Glomerular endothelial cell (primary cell): ENCODE data around the gene SNED1. TPM values are rescaled to one million over a fixed set of nuclear protein-coding genes. Genes with fewer than 3 reads are reported as not detected.

Experiments used
- DNase-seq: peaks from one replicate; pipeline ENCODE4 v3.0.0-alpha.2; 2011; ENCODE audit warnings: low read depth, low spot score; ENCODE audit errors: extremely low read depth
- total RNA-seq: library from RNA; depleted of rRNA; stranded (reverse); fragments of >200 nt; gene quantifications from 2 replicates; pipeline ENCODE4 v1.2.3, GENCODE V29; 2015

The SNED1 gene
- total RNA-seq, 1 donor from 2014 or later: 41.3 TPM

DNA sequence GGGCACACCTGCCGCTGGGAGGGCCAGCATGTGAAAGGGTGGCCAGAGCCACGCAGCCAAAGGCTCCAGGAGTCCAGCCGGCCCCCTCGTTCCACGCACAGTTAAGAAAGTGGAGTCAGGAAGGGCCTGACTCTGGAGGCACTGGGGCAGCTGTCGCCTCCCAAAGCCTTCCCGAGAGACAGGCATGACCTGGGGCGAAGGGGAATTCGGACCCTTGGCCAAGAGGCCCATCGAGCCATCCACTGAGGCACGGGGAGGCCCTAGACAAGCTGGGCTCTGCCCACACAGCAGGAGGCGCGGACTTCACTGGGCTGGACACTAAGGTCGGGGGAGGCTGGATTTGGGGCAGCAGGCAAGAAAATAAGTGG lies 38.5 kb upstream of the SNED1 start:
- DNase-seq: no peak

DNA sequence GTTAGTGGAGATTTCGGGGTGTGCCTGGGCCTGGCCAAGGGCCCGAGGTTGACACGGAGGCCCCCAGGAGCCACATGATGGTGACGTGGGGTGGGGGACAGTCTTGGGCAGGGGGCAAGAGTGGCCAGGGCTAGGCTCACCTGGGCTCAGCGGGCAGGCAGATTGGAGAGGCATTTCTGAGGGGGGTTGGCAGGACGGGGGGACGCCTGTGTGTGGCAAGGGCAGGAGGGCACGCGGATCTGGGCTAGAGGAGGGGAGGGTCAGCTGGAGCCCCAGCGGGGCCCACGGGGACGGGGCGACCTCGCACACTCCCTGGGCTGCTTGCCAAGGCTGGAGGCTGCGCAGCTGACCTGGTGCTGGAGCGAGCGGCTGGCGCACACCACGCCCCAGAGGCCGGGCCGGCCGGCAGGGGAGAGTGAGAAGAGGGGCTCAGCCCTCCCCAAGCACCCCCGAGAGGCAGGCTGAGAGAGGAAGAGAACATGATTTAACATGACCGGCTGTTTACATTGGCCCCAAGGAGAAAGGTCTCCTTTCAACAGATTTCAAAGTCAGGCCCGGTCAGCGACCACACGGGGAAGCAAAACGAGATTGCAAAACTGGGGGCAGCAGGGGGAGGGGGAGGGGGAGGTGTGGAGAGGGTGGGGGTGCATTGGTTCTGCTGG lies 38.0 kb upstream of the SNED1 start:
- no peak for DNase-seq

DNA sequence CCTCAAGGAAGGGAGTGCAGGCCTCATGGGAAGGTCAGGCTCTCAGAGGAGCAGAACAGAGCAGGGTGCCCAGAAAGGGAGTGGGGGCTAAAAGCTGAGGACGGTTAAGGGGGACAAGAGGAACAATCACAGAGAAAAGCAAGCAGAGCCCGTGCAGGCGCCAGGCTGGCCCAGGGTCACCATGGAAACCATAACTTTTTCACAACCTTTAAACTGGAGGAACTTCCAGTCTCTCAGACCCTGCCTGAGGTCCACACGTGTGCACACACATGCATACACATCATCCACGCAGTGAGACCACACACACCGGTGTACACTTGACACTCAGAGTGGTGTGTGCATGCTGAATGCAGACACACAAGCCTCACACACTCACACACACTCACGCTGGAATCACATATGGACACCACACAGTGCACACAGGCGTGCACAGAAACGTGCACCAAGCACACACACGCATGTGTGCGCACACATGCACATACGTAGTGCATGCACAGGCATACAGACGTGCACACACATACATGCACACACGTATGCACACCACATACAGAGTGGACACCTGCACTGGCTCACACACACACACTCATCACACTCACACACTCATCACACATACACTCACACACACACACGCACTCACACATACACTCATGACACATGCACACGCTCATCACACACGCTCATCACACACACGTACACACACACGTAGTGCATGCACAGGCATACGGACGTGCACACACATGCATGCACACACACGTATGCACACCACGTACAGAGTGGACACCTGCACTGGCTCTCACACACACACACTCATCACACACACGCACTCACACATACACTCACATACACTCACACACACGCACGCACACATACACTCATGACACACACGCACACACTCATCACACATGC lies 37.2 kb upstream of the SNED1 start:
- no peak for DNase-seq

DNA sequence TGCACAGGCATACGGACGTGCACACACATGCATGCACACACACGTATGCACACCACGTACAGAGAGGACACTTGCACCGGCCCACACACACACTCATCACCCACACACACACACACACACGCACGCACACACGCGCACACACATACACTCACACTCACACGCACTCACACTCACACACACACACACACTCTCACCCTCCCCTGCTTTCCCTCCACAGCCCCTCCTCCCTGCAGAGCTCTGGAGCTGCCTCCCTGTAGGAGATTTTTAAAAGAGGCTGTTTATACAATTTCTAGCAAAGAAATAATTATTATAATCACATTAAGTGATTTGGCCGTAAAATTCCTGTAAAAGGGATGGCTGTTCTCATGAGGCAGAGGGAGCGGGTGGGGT lies 36.5 kb upstream of the SNED1 start:
- DNase-seq: no peak

DNA sequence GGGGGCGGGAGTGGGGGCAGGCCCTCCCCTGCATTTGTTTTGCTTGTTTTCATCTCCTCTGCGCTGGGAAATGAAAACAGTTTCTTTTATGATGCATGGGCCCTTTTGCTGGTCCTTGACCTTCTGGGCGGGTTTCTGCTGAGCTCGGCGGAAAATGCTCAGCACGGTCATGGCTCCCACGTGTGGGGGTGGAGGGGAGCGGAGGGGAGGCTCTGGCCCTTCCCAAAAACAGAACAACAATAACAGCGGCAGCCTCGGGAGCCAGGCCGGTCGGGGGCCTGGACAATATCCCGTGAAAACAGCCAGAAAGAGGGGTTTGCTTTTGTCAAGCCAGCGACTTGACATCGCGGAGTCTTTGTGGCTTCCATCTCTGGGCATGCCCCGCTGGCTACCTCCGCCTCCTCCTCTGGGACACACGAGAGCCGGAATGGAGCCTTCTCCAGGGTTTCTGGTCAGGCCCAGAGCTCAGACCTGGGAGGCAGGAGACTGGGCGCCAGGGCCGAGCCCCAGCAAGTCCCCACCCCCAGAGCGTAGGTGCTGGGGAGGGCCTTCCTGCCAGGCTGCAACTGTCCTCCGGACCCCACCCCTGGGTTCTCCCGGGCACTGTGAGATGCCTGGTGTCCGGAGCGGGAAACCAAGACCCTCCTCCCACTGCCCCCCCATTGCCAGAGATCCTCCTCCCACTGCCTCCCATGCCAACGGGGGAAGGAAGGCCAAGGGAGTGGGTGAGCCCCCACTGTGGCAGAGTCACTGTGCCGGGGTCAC lies 35.9 kb upstream of the SNED1 start:
- DNase-seq: no peak

DNA sequence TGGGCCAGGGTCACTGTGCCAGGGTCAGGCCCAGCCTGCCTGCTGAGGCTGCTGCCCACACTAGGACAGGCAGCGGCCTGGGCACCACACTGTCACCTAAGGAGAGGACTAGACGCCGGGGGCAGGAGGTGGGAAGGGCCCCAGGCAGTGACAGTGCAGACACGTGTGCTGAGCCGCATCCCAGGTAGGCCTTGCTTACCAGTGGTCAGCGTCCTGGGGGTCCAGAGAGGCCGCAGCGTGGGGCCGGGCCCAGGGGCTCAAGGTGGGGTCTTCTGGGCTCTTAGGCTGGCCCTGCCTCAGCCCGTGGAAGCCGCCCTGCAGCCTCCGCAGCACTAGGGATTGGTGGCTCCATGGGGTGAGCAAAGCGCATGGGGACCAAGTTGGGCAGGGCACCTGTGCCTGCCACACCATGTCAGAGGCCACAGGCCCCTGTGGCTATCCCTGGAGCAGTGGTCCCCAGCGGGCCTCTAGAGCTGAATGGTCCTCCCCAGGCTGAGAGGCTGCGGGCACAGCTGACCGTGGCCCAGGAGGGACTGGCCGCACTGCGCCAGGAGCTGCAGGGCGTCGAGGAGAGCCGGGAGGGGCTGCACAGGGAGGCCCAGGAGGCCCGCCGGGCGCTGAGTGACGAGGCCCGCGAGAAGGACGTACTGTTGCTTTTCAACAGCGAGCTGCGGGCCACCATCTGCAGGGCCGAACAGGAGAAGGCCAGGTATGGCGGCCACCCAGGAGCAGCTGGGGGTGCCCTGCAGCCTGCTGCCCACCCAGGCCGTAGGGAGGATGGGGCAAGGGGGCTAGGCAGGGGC lies 35.2 kb upstream of the SNED1 start:
- no peak for DNase-seq

DNA sequence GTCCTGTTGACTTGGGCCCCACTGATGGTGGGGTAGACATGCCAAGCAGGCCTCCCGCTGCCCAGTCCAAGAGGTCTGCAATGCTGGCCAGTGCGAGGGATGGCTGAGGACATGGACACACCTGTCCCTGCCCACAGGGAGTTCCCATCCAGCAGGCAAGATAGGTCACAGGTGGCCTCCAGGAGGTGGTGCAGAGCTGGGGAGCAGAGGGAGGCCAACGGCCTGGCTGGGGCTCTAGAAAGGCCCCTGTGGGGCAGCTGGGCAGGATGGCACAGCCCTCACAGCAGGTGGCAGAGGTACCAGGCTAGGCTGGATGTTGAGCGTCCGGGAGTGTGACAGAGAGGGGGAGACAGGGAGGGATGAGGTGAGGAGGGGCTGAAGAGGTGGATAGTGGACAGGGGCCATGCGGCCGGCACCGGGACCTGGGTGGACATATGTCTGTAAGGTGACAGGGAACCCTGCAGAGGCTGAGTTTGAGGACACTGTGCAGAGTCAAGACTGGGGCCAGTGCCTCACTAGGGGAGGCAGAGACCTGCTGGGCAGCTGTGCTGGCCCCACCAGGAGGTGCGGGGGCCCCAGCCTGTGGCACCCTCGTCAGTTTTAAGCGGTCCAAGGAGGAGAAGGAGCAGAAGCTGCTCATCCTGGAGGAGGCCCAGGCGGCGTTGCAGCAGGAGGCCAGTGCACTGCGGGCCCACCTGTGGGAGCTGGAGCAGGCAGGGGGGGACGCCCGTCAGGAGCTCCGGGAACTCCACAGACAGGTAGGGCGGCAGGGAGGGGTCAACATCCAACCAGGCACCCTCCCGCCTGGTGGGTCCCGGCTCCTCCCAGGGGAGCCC lies 34.3 kb upstream of the SNED1 start:
- DNase-seq: no peak

DNA sequence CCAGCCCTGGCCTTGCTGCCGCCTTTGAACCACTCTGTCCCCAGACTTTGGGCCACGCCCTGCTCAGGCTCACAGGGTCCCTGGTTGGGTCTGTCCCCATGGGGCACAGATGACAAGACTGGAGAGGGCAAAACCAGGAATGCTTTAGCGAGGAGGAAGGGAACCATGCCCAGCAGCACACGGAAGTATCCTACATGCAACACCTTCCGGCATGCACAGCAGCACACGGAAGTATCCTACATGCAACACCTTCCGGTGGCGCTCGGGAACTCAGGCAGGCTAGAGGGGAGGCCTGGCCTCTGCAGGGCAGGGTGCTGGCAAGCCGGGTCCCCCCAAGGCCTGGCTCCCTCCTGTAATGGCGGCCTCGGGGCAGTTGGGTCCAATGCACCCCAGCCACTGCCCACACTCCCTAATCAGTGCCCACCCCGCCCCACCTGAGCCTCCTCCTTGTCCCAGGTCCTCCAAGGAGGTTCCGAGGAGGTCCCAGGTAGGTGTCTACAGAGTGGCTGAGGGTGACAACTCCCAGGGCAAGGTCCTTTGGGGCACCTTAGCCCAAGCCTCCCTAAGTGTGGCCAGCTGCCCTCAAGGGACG lies 33.6 kb upstream of the SNED1 start:
- DNase-seq: no peak

DNA sequence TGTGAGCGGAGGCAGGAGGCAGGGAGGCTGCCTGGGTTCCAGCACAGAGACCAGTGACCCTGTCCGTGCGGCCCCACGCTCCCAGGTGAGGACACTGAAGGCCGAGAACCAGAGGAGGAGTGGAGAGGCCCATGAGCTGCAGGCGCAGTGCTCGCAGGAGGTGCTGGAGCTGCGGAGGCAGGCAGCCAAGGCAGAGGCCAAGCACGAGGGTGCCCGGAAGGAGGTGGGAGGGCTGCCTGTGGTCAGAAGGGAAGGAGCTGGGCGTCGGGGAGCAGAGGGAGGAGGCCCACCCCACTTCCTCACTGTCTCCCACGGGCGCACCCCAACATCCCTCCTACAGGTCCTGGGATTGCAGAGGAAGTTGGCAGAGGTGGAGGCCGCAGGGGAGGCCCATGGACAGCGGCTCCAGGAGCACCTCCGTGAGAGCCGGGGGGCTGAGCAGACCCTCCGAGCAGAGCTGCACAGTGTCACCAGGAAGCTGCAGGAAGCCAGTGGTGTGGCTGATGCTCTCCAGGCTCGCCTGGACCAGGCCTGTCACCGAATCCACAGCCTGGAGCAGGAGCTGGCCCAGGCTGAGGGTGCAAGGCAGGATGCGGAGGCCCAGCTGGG lies 33.0 kb upstream of the SNED1 start:
- DNase-seq: no peak

DNA sequence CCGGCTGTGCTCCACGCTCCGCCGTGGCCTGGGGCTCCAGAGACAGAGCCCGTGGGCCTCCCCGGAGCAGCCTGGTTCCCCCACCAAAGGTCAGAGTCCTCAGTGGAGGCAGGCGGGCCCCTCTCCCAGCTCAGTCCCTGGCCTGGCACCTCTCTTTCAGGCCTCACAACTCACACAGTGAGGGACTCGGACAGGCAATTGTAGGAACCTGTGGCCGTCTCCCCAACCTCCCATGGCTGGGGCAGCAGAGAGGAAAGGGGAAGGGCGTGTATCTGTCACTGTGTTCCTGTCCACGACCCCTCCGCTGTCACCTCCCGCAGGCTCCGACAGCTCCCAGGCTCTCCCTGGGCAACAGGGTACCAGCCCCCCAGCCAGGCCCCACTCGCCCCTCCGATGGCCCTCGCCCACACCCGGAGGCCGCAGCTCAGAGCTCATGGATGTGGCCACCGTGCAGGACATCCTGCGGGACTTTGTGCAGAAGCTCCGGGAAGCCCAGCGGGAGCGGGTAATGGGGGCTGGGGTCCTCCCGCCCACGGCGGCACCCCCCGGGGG lies 32.4 kb upstream of the SNED1 start:
- no peak for DNase-seq

DNA sequence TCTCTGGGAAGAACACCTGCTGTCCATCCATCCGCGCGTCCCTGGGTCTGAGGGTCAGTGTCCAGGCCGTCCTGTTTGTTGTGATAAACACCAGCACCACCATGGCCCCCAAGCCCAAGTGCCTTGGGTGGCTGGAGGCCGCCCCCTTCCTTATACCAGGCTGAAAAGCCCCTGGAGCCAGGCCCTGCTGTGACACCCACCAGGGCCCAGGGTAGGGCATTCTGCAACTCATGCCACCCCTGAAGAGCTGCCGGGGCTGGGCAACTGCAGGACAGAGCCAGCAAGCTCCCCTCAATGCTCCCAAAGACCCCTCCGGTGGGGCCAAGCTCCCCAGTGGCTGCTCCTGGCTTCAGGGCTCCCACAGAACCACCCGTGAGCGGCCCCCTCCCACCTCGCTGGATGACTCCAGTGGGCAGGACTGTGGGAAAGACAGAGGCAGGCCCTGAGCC lies 31.9 kb upstream of the SNED1 start:
- no peak for DNase-seq

DNA sequence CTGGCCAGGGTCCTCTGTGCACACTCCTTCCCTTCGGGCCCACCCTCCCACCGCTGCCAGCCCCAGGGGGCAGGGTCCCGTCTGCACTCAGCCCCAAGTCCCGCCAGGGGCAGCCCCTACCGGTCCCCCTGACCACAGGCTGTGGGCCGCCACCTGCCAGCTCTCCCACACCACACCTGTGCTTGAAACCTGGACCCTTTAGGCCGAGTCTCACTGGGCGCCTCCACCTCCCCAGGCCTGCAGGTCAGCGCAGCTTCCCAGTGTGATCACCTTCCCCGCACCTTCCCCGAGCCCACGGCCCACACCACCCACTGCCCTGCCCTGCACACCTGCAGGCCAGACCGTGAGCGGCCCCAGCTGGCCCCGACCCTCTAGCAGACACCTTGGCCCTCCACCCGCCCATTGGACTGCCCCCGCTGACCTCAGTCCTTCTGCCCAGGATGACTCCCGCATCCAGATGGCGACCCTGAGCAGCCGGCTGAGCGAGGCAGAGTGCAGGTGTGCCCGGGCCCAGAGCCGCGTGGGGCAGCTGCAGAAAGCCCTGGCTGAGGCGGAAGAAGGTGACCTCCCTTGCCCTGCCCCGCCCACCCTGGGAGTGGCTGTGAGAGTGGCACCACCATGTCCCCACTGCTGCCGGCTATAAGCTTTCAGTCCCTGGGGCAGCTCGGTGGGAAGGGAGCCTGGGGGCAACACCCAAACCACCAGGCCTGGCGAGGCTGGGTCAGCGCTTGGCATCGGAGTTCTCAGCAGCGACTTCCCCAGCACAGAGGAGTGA lies 31.3 kb upstream of the SNED1 start:
- no peak for DNase-seq

DNA sequence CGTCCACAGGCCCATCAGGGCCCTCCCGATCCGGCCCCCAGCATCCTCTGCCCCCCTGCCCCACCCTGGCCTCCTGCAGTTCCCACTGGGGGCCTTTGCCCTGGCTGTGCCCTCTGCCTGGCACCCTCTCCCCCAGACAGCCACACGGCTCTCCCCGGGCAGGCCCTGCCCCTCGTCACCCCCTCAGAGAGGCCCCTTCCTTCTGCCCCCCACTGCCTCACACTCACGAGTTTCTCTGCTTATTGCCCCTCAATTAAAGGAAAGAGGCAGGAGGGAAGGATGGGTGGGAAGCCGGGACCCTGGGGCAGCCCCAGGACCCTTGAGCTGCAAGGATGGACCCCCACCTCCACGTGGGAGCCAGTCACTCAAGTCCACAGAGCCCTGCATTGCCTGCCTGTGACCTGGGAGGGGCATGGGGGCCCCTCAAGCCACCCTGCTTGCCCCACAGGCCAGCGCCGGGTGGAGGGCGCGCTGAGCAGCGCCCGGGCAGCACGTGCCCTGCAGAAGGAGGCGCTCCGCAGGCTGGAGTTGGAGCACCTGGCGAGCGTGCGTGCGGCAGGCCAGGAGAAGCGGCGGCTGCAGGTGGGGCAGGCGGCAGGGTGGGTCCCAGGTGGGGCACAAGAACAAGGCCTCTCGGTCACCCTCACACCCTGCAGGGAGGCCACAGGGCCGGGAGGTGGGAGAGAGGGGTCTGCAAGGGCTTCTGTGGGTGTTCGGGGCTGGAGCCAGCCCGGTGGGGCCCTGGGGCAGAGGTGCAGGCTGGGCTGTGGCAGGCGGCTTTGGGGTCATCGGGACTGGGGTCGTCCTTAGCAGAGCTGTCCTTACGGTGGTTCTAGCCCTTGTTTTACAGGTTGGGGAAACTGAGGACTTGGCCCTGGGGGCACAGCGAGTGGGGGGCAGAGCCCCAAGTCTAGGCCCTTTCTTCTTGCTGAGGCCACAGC lies 30.5 kb upstream of the SNED1 start:
- DNase-seq: no peak

DNA sequence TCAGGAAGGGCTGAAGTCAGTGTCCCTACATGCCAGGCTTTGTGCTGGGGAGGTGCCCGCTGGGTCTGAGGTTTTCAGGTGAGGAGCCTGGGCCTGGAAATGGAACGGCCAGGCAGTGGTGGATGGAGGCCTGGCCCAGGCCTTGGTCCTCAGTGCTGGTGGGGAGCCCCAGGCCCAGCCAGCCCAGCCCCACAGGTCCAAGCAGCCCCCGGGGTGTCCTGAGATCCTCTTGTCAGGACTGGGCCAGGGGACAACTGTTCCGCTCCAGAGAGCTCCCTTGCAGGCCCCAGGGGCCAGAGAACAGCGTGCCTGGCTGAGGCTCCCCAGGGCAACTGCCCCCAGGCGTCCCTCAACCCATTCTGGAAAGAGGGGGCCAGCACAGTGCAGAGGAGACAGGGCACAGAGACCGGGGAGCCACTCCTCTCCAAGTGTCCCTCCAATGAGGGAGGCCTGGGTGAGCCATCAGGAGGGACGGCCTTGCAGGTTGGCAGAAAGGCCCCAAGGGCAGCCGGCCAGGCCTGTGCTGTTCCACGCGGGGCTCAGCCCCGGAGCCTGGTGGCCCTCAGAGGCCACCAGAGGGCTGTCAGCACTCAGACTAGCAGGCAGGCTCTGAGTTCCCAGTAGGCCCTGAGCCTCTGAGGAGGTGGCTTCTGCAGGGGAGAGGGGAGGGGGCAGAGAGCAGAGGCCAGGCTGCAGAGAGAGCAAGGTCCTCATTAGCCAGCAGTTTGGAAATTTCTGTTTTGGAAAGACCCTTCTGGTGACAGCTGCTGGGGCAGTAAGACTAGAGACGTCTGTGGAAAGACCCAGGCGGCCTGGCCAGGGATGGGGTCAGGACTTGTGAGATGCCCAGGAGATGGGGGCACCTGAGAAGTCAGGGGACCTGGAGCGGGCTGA lies 29.4 kb upstream of the SNED1 start:
- DNase-seq: no peak

DNA sequence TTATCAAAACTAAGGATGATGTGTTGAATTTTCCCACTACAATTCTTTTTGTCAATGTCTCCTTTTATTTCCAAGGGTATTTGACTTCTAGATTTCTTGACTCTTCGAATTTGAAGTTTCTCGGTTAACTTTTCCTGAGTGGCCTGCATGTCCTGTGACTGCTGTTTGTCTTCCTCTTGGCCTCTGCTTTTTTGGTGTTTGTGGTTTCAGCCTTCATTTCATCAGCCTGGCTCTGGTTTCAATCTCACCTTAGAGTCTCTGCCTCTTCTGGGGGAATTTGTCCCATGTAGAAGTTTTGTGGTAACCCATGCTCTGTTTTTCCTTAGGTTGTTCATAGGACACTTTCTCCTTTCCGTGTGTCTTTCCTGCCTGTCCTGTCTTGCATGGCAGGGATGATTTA lies 28.3 kb upstream of the SNED1 start:
- DNase-seq: no peak

DNA sequence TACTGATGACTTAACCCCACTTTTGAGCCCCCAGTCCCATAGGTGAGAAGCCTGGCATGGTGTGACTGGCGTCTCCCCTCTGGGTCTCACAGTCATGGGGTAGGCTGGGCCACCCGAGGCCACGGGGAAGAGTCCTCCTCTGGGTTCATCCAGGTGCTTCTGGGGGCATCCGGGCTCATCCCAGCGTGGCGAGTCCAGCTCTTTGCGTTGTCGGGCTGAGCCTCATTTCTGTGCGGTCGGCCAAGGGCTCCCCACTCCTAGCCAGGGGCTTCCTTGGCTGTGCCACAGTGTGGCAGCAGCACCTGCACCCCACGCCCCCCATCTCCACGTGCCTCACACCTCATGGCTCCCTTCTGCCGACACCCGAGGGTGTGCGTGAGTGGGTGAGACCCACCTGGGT lies 27.6 kb upstream of the SNED1 start:
- DNase-seq: no peak
